GM19043 (cell line): ENCODE measurements around the gene PHLDB3.

Source experiments
- ATAC-seq: cut with Tn5 transposase; IDR thresholded peaks from one replicate; pipeline ENCODE4 v1.9.1; 2021; ENCODE audit warnings: low read depth; ENCODE audit not compliant: unreplicated experiment

Gene PHLDB3

GRCh38 chr19:43471091-43471490, 33.5 kb downstream of the PHLDB3 start:
- no peak for ATAC-seq

DNA sequence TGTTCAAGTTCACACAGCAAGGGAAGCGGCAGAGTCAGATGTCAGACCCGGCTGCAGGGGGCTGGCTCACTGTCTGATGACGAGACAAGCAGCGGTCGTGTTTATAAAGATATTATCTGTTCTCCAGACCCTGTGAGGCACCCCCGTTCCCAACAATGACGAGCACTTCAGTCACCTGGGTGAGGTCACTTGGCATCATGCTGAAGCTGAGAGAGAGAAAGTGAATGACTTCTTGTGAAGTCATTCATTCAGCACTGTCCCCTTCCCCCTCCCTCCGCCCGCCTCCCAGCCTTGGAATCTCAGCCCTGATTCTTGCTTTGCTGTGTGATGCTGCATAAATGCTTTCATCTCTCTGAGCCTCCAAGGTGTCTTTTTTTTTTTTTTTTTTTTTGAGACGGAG, 34.3 kb downstream of the PHLDB3 start:
- no peak for ATAC-seq

- no peak for ATAC-seq
These were observed 35.4 kb downstream of the PHLDB3 start for GRCh38 chr19:43469160-43469480.

- no peak for ATAC-seq
These were observed 36.0 kb downstream of the PHLDB3 start for GRCh38 chr19:43468354-43469159.

DNA sequence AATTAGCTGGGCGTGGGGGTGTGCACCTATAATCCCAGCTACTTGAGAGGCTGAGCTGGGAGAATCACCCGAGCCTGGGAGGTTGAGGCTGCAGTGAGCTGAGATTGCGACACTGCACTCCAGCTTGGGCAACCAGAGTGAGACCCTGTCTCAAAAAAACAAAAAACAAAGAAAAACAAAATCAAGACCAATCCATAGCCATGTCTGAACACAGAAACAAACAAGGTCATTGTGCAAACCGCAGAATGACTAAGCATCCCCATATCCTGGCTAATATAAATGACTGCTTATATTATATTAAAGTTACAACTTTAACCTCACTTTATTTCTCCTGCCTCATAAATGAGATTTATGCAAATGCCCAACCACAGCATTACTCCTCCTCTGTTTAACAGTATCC, 36.8 kb downstream of the PHLDB3 start:
- ATAC-seq, result no peak

DNA sequence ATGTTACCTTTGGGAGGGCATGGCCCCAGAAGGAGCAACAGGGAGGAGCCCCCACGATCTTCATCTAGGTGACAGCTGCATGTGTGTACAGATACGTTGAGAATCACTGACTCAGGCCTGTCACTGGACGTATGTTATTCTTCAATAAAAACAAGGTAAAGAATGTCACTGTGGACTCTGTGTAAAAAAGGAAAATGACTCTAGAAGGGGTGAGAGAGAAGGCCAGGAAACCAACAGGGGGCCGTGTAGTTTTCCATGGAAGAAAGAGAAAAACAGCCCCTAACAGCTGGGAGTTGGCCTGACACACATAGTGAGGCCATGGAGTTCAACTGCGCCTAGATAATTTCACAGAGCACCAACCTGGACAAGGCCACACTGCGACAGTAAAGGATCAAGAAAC, 37.3 kb downstream of the PHLDB3 start:
- no peak for ATAC-seq

- no peak for ATAC-seq
These were observed 37.8 kb downstream of the PHLDB3 start for GRCh38 chr19:43466793-43467192.

GRCh38 chr19:43465468-43466120, 39.0 kb downstream of the PHLDB3 start, which contains the start of gene LYPD3:
Gene LYPD3, minus strand, starts transcription at chr19:43465608. Its CDS starts 37 bp downstream, at chr19:43465571.
- ATAC-seq, result no peak

- peak; percentile 39 for ATAC-seq
These were observed 40.3 kb downstream of the PHLDB3 start for GRCh38 chr19:43464134-43464775.

- ATAC-seq, result peak; percentile 68
These were observed 41.0 kb downstream of the PHLDB3 start for GRCh38 chr19:43463381-43464133.

- ATAC-seq, result no peak
These were observed 41.7 kb downstream of the PHLDB3 start for GRCh38 chr19:43462785-43463380.

DNA sequence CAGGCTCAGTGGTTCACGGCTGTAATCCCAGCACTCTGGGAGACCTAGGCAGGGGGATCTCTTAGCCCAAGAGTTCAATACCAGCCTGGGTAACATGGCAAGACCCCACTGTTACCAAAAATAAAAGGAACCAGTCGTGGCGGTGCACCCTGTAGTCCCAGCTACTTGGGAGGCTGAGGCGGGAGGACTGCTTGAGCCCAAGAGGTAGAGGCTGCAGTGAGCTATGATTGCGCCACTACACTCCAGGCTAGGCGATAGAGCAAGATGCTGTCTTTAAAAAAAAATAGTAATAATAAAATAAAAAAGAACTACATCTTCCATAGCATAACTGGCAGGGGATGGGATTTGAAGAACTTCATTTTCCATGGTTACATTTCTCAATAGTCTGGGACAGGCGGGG, 42.2 kb downstream of the PHLDB3 start:
- ATAC-seq, result no peak

DNA sequence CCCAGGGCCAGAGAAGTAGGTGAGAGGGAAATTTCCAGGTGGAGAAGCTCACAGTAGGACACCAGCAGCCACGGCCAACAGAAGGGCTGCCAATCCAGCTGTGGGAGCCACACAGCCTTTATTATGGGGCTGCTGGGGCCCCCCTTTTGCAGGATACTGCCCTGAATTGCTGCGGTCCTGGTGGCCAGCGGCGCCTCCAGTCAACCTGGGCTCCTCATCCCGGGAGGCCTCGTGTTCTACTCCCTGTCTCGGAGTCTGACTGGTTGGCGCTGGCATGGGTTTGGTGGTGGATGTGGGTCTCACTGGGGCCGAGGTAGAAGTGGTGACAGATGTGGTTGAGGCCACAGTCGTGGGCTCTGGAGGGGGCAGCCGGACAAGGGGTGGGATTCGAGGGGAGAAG, 43.2 kb downstream of the PHLDB3 start:
- no peak for ATAC-seq

GRCh38 chr19:43460362-43461016, 44.1 kb downstream of the PHLDB3 start:
- no peak for ATAC-seq

GRCh38 chr19:43457809-43458208, 46.7 kb downstream of the PHLDB3 start:
- ATAC-seq, result no peak

DNA sequence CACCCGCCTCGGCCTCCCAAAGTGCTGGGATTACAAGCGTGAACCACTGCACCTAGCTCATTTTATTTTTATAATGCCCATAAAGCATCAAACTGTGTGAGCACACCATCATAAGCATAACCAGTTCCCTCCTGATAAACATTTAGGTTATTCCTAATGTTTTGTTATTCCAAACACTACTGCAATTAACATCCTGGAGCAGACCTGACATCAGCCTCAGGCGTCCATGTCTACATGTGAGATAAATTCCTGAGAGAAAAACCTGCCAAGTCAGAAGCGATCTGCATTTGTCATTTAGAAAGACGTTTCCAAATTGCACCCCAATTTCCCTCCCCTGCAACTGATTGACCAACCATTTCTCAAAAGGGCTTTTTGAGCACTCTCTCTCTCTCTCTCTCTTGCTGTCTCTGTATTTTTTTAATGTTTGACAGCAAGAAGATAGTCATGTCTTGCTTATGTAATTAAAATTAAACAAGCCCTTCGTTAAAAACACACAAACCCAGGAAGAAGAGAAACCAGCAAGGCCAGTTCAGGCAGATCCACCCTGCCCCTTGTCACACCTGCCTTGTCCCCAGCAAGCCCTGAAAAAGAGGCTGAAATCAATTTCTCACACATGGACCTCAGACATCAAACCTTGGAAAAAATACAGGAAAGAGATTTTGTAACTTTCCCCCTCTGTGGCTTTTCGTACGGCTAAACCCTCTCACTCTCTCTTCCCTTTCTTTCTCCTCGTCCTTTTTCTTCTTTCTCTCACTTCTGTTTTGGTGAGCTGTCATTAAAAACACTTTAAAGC, 49.0 kb downstream of the PHLDB3 start:
- ATAC-seq, result no peak

- no peak for ATAC-seq
These were observed 50.5 kb downstream of the PHLDB3 start for GRCh38 chr19:43454031-43454430.

DNA sequence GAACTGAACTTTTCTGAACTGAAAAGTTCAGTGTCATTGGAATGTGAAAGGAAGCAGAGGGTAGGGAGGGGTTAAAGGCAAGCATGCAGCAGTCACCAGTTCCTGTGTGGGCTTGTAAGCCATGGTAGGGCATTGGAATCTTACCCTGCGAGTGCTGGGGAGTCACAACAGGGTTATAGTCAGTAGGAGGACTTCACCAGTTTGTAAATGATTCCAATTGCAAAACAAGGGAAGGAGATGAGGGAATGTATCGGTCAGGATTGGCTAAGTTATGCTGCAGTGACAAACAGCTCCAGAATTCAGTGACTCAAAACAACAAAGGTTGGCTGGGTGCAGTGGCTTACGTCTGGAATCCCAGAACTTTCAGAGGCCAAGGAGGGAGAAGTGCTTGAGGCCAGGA, 52.0 kb downstream of the PHLDB3 start:
- no peak for ATAC-seq

- no peak for ATAC-seq
These were observed 54.0 kb downstream of the PHLDB3 start for GRCh38 chr19:43450545-43450997.
